KOPT-K1 (cell line): Measurements from ENCODE around the gene GPR101.
"Not testable (repeated sequence)": the region's sequence is repeated elsewhere in the genome, so short reads cannot be mapped to it uniquely, and the experiment has no call there.

Experiments used
- H3K27ac ChIP-seq: fragments of 200-600 bp; sonication (generic); 2 replicates; pipeline ENCODE4 v1.5.1; 2016; ENCODE audit warnings: antibody characterized with exemption, mild to moderate bottlenecking, low read depth, low read length; ENCODE audit not compliant: poor library complexity, severe bottlenecking
- H3K36me3 ChIP-seq: fragments of 200-600 bp; sonication (generic); 2 replicates; pipeline ENCODE4 v1.5.1; 2017; ENCODE audit warnings: antibody characterized with exemption, mild to moderate bottlenecking, low read length, moderate library complexity; ENCODE audit not compliant: insufficient read depth
- H3K9me3 ChIP-seq: fragments of 200-600 bp; sonication (generic); 2 replicates; pipeline ENCODE4 v1.5.1; 2017; ENCODE audit warnings: antibody characterized with exemption, low read length, mild to moderate bottlenecking; ENCODE audit not compliant: insufficient read depth, poor library complexity, severe bottlenecking

The GPR101 gene

DNA sequence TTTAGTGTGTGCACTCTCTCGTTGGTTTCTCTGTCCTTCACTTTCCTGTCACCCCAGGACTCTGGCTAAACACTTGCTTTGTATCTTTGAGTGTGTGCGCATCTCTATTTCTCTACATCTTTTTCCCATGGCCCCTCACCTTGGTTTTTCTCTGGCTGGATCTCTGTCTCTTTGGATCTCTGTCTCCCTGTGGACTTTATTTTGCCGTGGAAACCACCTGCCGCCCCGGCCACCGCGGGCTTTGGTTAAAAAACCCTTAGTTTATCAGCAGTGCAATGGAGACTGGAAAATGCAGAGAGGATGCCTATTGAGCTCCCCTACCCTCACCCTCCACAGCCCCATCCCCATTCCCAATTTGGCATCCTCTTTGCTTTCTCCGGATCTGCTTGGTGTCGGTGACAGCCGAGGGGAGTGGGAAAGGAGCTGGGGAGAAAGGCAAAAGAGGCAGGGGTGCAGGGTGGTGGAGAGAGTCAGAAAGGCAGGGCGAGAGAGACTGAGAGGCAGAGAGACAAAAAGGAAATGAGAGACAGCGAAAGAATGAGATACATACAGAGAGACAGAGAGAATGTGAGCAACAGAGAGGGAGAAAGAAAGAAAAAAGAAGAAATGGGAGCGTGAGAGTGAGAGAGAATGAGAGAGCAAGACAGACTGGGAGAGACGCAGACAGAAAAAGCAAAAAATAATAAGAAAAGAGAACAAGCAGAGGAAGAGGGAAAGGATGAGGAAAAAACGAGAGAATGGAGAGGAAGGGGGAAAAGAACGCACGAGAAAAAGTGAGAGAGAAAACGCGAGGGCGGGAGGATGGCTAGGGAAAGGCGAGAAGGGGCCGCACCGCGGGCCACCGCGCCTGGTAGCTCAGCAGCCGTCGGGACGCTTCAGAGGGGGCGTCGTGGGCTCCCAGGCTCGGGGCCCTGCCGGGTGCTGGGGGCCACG lies 688 bp downstream of the GPR101 start:
- Histone ChIP-seq H3K36me3 (no peaks in the 10 kb centered on the region), H3K27ac (no peak overlapping the region), H3K9me3 (no peaks in the 10 kb centered on the region)

DNA sequence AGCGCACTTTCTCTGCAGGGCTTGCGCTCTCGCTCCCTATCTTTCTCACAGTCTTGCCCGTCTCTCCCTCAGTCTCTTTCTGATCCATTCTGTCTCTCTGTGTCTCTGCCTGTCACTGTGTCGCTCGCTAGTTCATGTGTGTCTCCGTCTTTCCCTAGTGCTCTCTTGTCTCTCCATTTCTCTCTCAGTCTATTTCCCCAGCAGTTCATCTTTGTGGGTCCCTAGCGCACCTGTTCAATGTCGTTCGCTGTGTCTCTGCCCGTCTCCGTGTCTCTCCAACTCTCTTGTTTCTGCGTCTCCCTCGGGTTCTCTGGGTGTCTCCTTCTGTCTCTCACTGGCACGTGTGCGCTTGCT lies 1.5 kb downstream of the GPR101 start:
- Histone ChIP-seq H3K27ac (no peak overlapping the region), H3K9me3 (no peaks in the 10 kb centered on the region), H3K36me3 (no peaks in the 10 kb centered on the region)

DNA sequence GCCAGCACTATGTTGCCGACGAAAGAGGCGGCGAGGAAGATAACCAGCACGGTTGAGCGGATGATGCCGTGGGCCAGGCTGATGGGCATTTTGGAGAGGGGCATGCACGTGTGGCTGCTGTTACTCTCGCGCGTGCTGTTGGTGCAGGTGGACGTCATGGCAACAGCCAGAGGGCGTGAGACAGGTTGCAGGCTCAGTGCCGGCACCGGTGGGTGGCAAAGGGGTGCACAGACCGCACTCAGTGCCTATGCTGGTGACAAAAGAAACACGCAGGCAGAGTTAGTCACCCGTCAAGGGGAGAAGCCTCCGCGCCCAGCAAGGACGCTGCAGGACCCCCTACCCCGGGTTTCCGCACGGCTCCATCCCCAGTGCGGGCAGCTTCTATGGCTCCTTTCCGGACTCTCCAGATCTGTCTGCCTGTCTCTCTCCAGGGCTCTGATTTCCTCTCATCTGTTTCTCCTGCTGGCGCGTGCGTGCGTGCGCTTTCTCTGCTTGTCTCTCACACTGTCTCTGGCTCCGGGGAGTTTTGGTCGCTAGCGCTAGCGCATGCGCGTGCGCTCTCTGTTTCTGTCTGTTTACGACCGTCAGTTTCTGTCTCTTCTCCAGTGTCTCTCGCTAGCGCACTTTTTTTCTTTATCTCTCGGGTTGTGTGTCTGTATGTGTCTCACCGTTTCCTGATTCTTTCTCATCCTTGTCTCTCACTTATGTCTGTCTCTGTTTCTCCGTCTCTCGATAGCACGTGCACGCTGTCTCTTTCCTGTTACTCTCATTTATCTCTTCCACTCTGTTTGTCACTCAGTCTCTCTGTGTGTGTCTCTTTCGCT lies 2.1 kb downstream of the GPR101 start:
- H3K27ac ChIP-seq = no peak overlapping the region
- no peaks in the 10 kb centered on the region for H3K9me3 ChIP-seq
- H3K36me3 ChIP-seq = no peaks in the 10 kb centered on the region

DNA sequence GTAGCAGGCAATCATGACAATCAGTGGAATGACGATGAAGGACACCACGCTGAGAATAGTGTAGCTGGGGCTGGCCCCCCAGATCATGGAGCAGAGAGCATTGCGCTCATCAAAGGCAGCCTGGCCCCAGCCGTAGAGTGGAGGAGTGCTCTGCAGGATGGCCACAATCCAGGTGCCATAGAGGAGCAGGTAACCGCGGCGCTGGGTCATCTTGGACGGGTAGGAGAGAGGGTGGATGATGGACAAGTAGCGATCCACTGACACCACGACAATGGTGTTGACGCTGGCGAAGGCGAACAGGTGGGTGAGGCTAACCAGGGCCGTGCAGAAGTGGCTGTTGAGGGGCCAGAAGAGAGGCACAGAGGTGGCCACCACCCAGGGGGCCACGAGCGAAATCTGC lies 2.8 kb downstream of the GPR101 start:
- Histone ChIP-seq H3K36me3 (no peaks in the 10 kb centered on the region), H3K9me3 (no peaks in the 10 kb centered on the region), H3K27ac (no peak overlapping the region)

DNA sequence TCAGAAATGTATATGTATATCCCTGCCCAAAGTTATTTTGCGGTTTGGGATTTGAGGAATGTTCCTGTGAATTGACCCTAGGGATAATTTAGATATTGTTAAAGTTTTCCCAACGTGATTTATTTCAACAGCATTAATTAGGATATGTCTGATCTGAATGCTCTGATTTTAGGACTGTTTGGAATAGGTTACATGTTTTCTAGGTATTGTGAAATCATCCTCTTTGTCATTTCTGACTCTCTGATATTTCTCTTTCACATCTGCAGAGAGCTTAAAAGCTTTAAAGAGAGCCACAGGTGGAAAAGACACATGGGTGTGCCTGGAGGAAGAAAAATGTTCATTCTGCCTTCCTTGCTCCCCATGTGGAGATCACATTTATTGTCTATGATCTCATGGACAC lies 5.1 kb downstream of the GPR101 start:
- Histone ChIP-seq H3K27ac (no peak overlapping the region), H3K36me3 (no peaks in the 10 kb centered on the region), H3K9me3 (no peaks in the 10 kb centered on the region)

DNA sequence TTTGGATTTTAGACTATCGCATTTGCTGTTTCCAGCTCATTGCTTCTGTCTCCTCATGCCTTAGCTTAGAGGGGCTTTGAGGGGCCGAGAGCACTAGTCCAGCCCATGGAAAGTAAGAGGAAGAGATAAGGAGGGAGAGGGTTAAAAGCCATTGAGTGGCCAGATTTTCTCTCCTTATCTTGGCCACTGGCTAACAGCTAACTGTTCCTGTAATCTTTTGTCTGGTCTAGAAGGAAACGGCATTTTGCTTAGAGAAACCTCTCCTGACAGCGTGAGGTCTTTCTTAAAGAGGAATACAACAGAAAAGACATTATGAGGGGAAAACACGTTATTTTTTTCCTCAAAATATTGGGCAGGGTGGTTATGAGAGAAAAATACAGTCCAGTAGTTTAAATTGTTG lies 7.9 kb downstream of the GPR101 start:
- H3K27ac ChIP-seq = no peak overlapping the region
- no peaks in the 10 kb centered on the region for H3K9me3 ChIP-seq
- no peaks in the 10 kb centered on the region for H3K36me3 ChIP-seq

DNA sequence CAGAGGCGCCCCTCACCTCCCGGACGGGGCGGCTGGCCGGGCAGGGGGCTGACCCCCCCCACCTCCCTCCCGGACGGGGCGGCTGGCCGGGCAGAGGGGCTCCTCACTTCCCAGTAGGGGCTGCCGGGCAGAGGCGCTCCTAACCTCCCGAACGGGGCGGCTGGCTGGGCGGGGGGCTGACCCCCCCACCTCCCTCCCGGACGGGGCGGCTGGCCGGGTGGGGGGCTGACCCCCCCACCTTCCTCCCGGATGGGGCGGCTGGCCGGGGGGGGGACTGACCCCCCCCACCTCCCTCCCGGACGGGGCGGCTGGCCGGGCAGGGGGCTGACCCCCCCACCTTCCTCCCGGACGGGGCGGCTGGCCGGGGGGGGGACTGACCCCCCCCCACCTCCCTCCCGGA lies 33.6 kb downstream of the GPR101 start:
- not testable (repeated sequence) for H3K36me3 ChIP-seq, H3K9me3 ChIP-seq, H3K27ac ChIP-seq

DNA sequence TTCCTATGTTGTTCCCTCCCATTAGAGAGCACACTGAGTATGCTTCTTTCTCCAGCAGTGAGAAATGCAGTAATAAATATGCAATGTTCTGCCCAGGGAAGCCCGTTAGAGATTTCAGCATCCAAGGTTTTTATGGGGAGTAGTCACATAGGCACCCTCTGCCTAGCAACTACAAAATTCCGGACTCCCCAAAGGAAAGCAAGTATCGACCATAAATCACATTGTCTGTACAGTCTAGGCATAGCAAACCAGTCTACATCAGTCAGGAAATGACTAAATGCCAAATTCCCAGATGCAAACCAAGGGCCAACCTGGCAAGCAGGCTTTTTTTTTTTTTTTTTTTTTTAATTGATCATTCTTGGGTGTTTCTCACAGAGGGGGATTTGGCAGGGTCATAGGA lies 34.8 kb downstream of the GPR101 start:
- Histone ChIP-seq H3K27ac (no peak overlapping the region), H3K9me3 (no peaks in the 10 kb centered on the region), H3K36me3 (no peaks in the 10 kb centered on the region)
